Natural killer cell (primary cell): ENCODE measurements around the gene REEP1. TPM values are rescaled to one million over a fixed set of nuclear protein-coding genes. Genes with fewer than 3 reads are reported as not detected.
"Not testable (repeated sequence)": the region's sequence is repeated elsewhere in the genome, so short reads cannot be mapped to it uniquely, and the experiment has no call there.

Source experiments
- ATAC-seq, 3 donors: fragments of 150-1000 bp in 2 of 3; fragments of 200-7000 bp in 1 of 3; cut with Tn5 transposase; 1 replicate in 1 of 3; 2 replicates in 2 of 3; pipeline ENCODE4 v1.10.0; 2021; ENCODE audit warnings: mild to moderate bottlenecking in 2 of 3, moderate library complexity in 2 of 3
- DNase-seq, 2 donors: peaks; one replicate each; pipeline versions ENCODE4 v3.0.0 to v3.0.0-alpha.2; 2013 to 2021; ENCODE audit warnings: mixed read lengths in 1 of 2
- H3K27ac ChIP-seq: one replicate; pipeline ENCODE4 v1.5.1; 2013; ENCODE audit warnings: mild to moderate bottlenecking, low read length
- H3K27me3 ChIP-seq: one replicate; pipeline ENCODE4 v1.6.1; 2013; ENCODE audit warnings: low read length; ENCODE audit not compliant: control insufficient read depth, insufficient read depth
- H3K36me3 ChIP-seq: one replicate; pipeline ENCODE4 v1.6.1; 2013; ENCODE audit warnings: low read length; ENCODE audit not compliant: control insufficient read depth, insufficient read depth
- H3K4me1 ChIP-seq: one replicate; pipeline ENCODE4 v1.6.1; 2013; ENCODE audit warnings: low read length; ENCODE audit not compliant: control insufficient read depth, insufficient read depth
- H3K4me3 ChIP-seq: one replicate; pipeline ENCODE4 v1.5.1; 2013; ENCODE audit warnings: low read length
- H3K9me3 ChIP-seq: one replicate; pipeline ENCODE4 v1.6.1; 2013; ENCODE audit warnings: low read length; ENCODE audit not compliant: control insufficient read depth, insufficient read depth
- H3K27ac Mint-ChIP-seq, 2 donors: one replicate each; pipeline ENCODE4 v1.8.0; 2022; ENCODE audit warnings: mild to moderate bottlenecking in 2 of 2, mixed read lengths in 2 of 2, moderate library complexity in 1 of 2
- H3K27me3 Mint-ChIP-seq, 2 donors: one replicate each; pipeline ENCODE4 v1.8.0; 2022; ENCODE audit warnings: low read depth in 2 of 2, mixed read lengths in 2 of 2
- H3K36me3 Mint-ChIP-seq: one replicate; pipeline ENCODE4 v1.8.0; 2022; ENCODE audit warnings: mixed read lengths
- H3K4me1 Mint-ChIP-seq, 2 donors: one replicate each; pipeline ENCODE4 v1.8.0; 2022; ENCODE audit warnings: mixed read lengths in 2 of 2
- H3K4me3 Mint-ChIP-seq: one replicate; pipeline ENCODE4 v1.8.0; 2022; ENCODE audit warnings: mild to moderate bottlenecking, moderate library complexity, mixed read lengths
- H3K9me3 Mint-ChIP-seq, 2 donors: one replicate each; pipeline ENCODE4 v1.8.0; 2022; ENCODE audit warnings: mixed read lengths in 2 of 2
- CTCF ChIP-seq: fragments of 200-600 bp; IDR thresholded peaks from one replicate; pipeline ENCODE4 v1.8.0; 2022; ENCODE audit warnings: antibody characterized with exemption
- WGBS: methylation state at CpG from one replicate; pipeline ENCODE4 v1.1.7; 2013; ENCODE audit warnings: missing lambda C conversion rate; ENCODE audit not compliant: insufficient coverage; 5-methylcytosine and 5-hydroxymethylcytosine counted together
- intact Hi-C: fragments of 100-400 bp; cut with micrococcal nuclease; formaldehyde crosslinking; loops from one replicate; pipeline ENCODE4 v1.14.2; 2022
- total RNA-seq, 4 donors: library from RNA; stranded (reverse); fragments of 120-200 nt in 1 of 4; gene quantifications; one replicate each; pipeline versions ENCODE4 v1.2.3 to v1.2.4, GENCODE V29; 2013 to 2022

The REEP1 gene
- total RNA-seq, 3 donors from 2014 or later (not counting 1 experiment from before 2014, with no cell fraction given), result 0.10 TPM; not detected in 2

DNA sequence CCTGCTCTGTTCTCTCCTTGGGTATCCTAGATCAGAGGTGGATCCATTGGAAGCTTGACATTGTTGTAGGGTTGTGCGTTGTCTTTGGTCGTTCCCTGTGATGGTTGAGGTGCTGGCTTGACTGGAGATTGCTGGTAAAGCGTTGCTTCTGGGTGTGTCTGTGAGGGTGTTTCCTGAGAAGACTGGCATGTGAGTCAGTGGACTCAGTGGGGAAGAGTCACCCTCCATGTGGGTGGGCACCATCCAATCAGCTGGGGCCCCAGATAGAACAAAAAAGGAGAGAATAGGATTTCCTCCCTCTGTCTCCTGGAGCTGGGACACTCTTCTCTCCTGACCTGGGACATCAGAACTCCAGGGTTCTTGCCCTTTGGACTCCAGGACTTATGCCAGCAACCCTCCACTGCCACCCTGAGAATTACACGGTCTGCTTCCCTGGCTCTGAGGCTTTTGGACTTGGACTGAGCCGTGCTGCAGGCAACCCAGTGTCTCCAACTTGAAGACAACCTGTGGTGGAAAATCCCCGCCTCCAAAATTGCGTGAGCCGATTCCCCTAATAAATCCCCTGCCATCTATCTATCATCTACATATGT is 14.8 kb upstream of the REEP1 start:
- H3K36me3 Mint-ChIP-seq, result no peaks in the 10 kb centered on the region
- Histone ChIP-seq H3K36me3 (no peaks in the 10 kb centered on the region), H3K4me3 (no peak overlapping the region), H3K4me1 (no peaks in the 10 kb centered on the region), H3K27ac (no peak overlapping the region), H3K27me3 (no peaks in the 10 kb centered on the region), H3K9me3 (no peaks in the 10 kb centered on the region)
- ATAC-seq (no peak), DNase-seq (no peak)
- WGBS, result 92% methylated on average over 8 of the region's 8 CpGs
- H3K4me1 Mint-ChIP-seq, result no peaks in the 10 kb centered on the region
- peaks cover 19 to 34% of the 10 kb centered on the region in 2 donors for H3K27me3 Mint-ChIP-seq
- H3K27ac Mint-ChIP-seq, result no peak overlapping the region
- H3K9me3 Mint-ChIP-seq, result no peaks in the 10 kb centered on the region
- TF ChIP-seq CTCF, result no peak
- H3K4me3 Mint-ChIP-seq, result no peak overlapping the region
- intact Hi-C loops, result no loop called here

DNA sequence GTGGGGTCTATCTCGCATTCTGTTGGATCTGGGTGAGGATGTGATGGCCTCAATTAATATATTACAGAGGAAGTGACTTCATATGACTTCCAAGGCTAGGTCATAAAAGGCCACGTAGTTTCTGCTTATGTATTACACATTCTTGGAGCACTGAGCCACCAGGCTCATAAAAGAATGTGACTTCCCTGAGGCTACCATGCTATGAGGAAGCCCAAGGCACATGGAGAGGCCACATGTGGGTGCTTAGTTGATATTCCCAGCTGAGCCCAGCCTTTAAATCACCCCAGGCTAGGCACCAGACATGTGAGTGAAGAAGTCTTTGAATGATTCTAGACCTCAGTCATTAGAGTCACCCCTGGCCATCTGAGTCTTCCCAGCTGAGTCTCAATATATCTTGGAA is 13.3 kb upstream of the REEP1 start:
- no peak overlapping the region for H3K4me3 Mint-ChIP-seq
- no peaks in the 10 kb centered on the region for H3K9me3 ChIP-seq
- no peaks in the 10 kb centered on the region for H3K36me3 ChIP-seq
- no peaks in the 10 kb centered on the region for H3K9me3 Mint-ChIP-seq
- WGBS, result 83% methylated on average over 2 of the region's 2 CpGs
- no peak for TF ChIP-seq CTCF
- no peaks in the 10 kb centered on the region for H3K27me3 ChIP-seq
- H3K4me3 ChIP-seq, result no peak overlapping the region
- intact Hi-C loops, result no loop called here
- no peaks in the 10 kb centered on the region for H3K4me1 Mint-ChIP-seq
- H3K27ac Mint-ChIP-seq, result no peak overlapping the region
- H3K4me1 ChIP-seq, result no peaks in the 10 kb centered on the region
- no peak overlapping the region for H3K27ac ChIP-seq
- no peaks in the 10 kb centered on the region for H3K36me3 Mint-ChIP-seq
- ATAC-seq, result no peak
- DNase-seq, result no peak
- peaks cover 21 to 39% of the 10 kb centered on the region in 2 donors for H3K27me3 Mint-ChIP-seq

DNA sequence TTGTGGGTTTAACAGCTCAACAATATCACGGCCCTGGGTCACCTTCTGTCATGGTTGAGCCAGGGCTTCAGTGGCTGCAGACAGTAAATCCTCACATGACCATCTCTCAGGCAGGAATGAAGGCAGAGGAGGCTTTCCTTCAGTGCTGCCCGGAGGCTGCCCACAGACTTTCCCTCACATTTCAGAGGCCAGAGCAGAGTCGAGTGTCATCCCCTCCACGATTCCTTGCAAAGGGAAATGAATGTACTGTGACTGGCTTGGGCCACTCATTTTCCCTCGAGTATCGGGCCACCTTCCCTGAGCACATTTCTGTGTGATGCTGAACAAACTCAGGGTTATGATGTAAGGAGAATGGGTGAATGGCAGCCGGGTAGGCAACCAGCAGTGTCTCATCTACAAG is 10.0 kb upstream of the REEP1 start:
- Mint-ChIP-seq H3K4me1 (no peaks in the 10 kb centered on the region), H3K36me3 (no peaks in the 10 kb centered on the region), H3K9me3 (no peaks in the 10 kb centered on the region), H3K27ac (no peak overlapping the region), H3K27me3 (peaks cover 18 to 40% of the 10 kb centered on the region in 2 donors), H3K4me3 (no peak overlapping the region)
- no peak for TF ChIP-seq CTCF
- Histone ChIP-seq H3K9me3 (no peaks in the 10 kb centered on the region), H3K4me1 (no peaks in the 10 kb centered on the region), H3K36me3 (no peaks in the 10 kb centered on the region), H3K27me3 (no peaks in the 10 kb centered on the region), H3K27ac (no peak overlapping the region), H3K4me3 (no peak overlapping the region)
- intact Hi-C loops, result no loop called here
- WGBS, result 88% methylated on average over 7 of the region's 7 CpGs
- DNase-seq (no peak), ATAC-seq (no peak)

DNA sequence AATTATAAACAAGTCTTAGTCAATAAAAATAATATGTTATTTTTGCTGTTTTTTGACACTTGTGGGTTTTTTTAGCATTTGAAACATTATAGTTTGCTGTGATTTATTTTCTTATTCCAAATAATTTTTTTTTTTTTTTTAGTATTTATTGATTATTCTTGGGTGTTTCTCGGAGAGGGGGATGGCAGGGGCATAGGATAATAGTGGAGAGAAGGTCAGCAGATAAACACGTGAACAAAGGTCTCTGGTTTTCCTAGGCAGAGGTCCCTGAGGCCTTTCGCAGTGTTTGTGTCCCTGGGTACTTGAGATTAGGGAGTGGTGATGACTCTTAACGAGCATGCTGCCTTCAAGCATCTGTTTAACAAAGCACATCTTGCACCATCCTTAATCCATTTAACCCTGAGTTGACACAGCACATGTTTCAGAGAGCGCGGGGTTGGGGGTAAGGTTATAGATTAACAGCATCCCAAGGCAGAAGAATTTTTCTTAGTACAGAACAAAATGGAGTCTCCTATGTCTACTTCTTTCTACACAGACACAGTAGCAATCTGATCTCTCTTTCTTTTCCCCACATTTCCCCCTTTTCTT is 8.5 kb upstream of the REEP1 start:
- H3K27me3 ChIP-seq, H3K27ac ChIP-seq, H3K27ac Mint-ChIP-seq, H3K36me3 ChIP-seq, H3K4me3 ChIP-seq, H3K36me3 Mint-ChIP-seq, H3K4me3 Mint-ChIP-seq, H3K4me1 ChIP-seq, H3K4me1 Mint-ChIP-seq, DNase-seq, H3K9me3 Mint-ChIP-seq, ATAC-seq, H3K9me3 ChIP-seq, intact Hi-C loops: not testable (repeated sequence)
- WGBS, result no CpG with 5 or more reads among the region's 6 CpGs
- peaks cover 25 to 50% of the 10 kb centered on the region in 2 donors for H3K27me3 Mint-ChIP-seq
